ENCODE data around the gene MAVS. TPM values are rescaled to one million over a fixed set of nuclear protein-coding genes. Genes with fewer than 3 reads are reported as not detected.

MAVS gene
- total and polyA plus RNA-seq, 11 donors = 32.5 to 74.0 (median 43.3) TPM

DNA sequence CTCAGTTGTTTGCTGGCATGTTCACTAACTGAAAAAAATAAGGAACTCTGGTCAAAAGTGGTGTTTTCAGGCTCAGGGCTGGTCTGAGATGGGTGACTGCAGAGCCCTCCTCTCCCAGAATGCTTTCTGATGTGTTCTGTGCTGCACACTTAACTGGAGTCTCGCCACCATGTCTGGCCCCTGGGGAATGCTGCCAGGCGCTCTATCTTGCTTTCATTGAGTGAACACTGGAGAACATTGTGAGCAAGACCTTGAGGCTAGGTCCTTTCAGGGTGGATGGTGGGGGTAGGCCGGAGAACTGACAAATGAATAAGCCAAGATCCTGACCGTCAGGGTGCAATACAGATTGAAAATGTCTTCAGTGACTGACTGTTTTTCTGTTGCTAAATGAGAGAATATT lies 62.0 kb downstream of the MAVS start:
- DNase-seq (peak in 4 of 5 donors; percentile 44 to 77 (median 62)), ATAC-seq (peak; percentile 89 to 93 (median 91))
- no peak for TF ChIP-seq POLR2A (IDR thresholded peaks at IDR 0.05)
- TF ChIP-seq, protein P1, sequence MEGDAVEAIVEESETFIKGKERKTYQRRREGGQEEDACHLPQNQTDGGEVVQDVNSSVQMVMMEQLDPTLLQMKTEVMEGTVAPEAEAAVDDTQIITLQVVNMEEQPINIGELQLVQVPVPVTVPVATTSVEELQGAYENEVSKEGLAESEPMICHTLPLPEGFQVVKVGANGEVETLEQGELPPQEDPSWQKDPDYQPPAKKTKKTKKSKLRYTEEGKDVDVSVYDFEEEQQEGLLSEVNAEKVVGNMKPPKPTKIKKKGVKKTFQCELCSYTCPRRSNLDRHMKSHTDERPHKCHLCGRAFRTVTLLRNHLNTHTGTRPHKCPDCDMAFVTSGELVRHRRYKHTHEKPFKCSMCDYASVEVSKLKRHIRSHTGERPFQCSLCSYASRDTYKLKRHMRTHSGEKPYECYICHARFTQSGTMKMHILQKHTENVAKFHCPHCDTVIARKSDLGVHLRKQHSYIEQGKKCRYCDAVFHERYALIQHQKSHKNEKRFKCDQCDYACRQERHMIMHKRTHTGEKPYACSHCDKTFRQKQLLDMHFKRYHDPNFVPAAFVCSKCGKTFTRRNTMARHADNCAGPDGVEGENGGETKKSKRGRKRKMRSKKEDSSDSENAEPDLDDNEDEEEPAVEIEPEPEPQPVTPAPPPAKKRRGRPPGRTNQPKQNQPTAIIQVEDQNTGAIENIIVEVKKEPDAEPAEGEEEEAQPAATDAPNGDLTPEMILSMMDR (IDR thresholded peaks at IDR 0.05) = no peak
- Histone ChIP-seq H3K4me3 (no peak overlapping the region), H3K4me1 (peaks cover 0 to 60% (median 27%) of the 10 kb centered on the region in 12 donors), H3K36me3 (peaks cover 0 to 62% (median 59%) of the 10 kb centered on the region in 9 donors), H3K27me3 (no peaks in the 10 kb centered on the region), H3K27ac (peak overlapping the region in 7 of 12 donors; percentile 18 to 57 (median 46)), H3K9me3 (no peaks in the 10 kb centered on the region)
- intact Hi-C loops (cut with DNase I) = no loop called here
- 45 to 64% (median 51%) methylated on average over 4 of the region's 4 CpGs for WGBS, 4 donors

DNA sequence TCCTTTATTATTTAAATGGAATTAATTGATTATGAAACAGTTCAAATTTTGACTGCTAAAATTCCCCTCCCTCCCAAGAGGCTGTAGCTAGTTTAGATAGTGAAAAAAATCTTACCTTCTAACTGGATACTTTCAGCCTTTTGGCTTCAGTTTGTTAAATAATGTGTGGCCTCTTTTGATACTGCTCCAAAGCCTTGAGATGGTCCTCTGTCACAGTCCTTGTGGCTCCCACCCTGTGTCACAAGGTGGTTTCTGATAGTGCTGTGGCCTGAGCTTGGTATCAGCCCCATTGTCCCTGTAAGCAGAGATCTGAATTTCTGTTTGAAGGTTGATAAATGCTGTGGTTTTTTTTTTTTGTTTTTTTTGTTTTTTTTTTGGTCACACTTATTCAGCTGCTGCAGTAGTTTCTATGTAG lies 63.3 kb downstream of the MAVS start:
- H3K9me3 ChIP-seq = no peaks in the 10 kb centered on the region
- no peak overlapping the region for H3K27ac ChIP-seq
- H3K27me3 ChIP-seq = no peaks in the 10 kb centered on the region
- H3K36me3 ChIP-seq = peaks cover 0 to 75% (median 72%) of the 10 kb centered on the region in 9 donors
- intact Hi-C loops (cut with DNase I) = no loop called here
- no peak for DNase-seq
- ATAC-seq = no peak
- H3K4me3 ChIP-seq = no peak overlapping the region
- peaks cover 0 to 50% (median 18%) of the 10 kb centered on the region in 12 donors for H3K4me1 ChIP-seq
- TF ChIP-seq, protein P1 (IDR thresholded peaks at IDR 0.05) = no peak
- no peak for TF ChIP-seq POLR2A (IDR thresholded peaks at IDR 0.05)

DNA sequence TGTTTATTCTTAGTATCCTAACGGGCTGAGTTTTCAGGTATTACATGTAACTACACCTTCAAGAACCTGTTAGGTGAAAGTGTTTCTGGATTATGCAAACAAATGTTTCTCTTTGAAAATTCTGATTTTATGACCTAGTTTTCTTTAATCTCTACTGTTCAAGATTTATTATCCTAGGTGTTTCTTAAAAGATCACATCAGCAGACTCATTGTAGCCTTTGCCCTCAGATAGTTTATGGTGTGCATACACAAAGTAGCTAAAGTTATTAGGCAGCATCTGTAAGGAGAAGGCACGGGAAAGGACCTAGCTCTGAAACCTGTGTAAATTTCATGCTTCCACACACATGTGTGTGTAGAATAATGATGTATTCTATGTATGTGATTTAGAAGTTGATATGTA lies 64.2 kb downstream of the MAVS start:
- H3K27me3 ChIP-seq = no peaks in the 10 kb centered on the region
- no peak overlapping the region for H3K4me3 ChIP-seq
- no peak overlapping the region for H3K27ac ChIP-seq
- ATAC-seq = no peak
- no peak for DNase-seq
- H3K4me1 ChIP-seq = peaks cover 0 to 45% (median 19%) of the 10 kb centered on the region in 12 donors
- H3K9me3 ChIP-seq = no peaks in the 10 kb centered on the region
- 86 to 94% (median 90%) methylated on average over 2 of the region's 2 CpGs for WGBS, 4 donors
- TF ChIP-seq, protein P1 (IDR thresholded peaks at IDR 0.05) = no peak
- TF ChIP-seq POLR2A (IDR thresholded peaks at IDR 0.05) = no peak
- peaks cover 0 to 84% (median 79%) of the 10 kb centered on the region in 9 donors for H3K36me3 ChIP-seq
- intact Hi-C loops (cut with DNase I) = no loop called here

DNA sequence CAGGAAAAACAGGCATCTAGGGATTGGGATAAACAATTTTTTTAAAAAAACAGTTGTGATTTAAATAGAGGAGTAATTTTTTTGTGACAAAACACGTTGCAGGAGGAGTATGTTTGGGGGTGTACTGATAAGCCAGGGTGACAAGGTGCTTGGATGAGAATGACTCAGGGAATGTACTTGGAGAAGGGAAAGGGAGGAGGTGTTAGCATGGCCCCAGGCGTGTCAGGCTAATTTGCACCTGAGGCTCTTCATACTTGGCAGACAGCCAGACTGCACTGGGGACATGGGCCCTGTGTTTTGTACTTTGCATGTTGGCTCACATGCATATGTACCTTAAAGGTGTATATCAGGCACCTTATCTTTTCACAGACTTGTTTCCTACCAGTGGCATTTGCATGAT lies 65.3 kb downstream of the MAVS start:
- no peaks in the 10 kb centered on the region for H3K27me3 ChIP-seq
- H3K9me3 ChIP-seq = no peaks in the 10 kb centered on the region
- no peak overlapping the region for H3K4me3 ChIP-seq
- H3K36me3 ChIP-seq = peaks cover 0 to 95% (median 81%) of the 10 kb centered on the region in 9 donors
- peaks cover 0 to 50% (median 27%) of the 10 kb centered on the region in 12 donors for H3K4me1 ChIP-seq
- ATAC-seq = peak in 3 of 4 donors; percentile 23 to 47 (median 40)
- DNase-seq = peak in 1 of 5 donors; percentile 47
- H3K27ac ChIP-seq = no peak overlapping the region
- TF ChIP-seq, protein P1 (IDR thresholded peaks at IDR 0.05) = no peak
- no peak for TF ChIP-seq POLR2A (IDR thresholded peaks at IDR 0.05)
- intact Hi-C loops (cut with DNase I) = no loop called here
- WGBS, 4 donors = 43 to 59% (median 51%) methylated on average over 2 of the region's 2 CpGs

Measured in heart left ventricle (tissue), 16 donors.